GM18909 (cell line): ENCODE data around the gene CCDC169.
"Not testable (repeated sequence)": the region's sequence is repeated elsewhere in the genome, so short reads cannot be mapped to it uniquely, and the experiment has no call there.

Source experiments
- ATAC-seq: cut with Tn5 transposase; IDR thresholded peaks from one replicate; pipeline ENCODE4 v1.9.1; 2021; ENCODE audit warnings: mild to moderate bottlenecking; ENCODE audit not compliant: unreplicated experiment, poor library complexity

CCDC169 gene

GRCh38 chr13:36323408-36323807 is 25.8 kb upstream of the CCDC169 start:
- no peak for ATAC-seq

- ATAC-seq, result not testable (repeated sequence)
Observed at GRCh38 chr13:36319793-36320192, 22.2 kb upstream of the CCDC169 start.

GRCh38 chr13:36313047-36313969 is 15.7 kb upstream of the CCDC169 start:
- ATAC-seq, result no peak

DNA sequence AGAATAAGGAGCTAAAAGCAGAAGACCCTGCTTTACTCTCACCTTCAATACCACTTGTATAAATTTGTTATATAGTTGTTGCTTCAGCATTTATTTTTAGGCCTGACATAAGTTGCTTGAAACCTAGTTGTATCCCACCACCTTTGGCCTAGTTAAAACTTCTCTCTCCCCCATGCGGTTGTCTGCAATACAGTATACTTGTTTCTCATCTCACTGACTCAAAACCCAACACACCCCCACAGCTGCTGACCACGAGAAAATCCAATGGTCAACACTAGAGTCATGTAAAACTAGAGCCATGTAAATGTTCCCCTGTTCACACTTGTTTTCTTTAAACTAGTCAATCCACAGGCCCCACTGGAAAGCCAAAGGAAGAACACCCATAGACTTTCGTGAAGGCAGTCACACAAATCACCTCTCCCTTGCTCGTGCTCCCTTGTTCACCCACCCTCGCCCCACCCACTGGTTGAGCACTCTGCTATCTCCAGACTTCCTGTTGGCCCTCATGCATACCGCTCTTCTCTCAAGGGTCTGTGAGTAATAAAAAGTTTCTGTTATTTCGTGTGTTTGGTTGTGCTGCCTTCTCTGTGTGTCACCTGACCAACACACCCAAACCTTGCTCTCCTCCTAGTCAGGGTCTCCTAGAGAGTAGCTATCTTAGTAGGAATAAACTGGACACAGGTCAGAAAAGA is 12.9 kb upstream of the CCDC169 start:
- ATAC-seq, result peak; percentile 43

GRCh38 chr13:36302289-36302688 is 4.7 kb upstream of the CCDC169 start:
- ATAC-seq, result no peak

GRCh38 chr13:36299469-36299868 is 1.9 kb upstream of the CCDC169 start:
- not testable (repeated sequence) for ATAC-seq

DNA sequence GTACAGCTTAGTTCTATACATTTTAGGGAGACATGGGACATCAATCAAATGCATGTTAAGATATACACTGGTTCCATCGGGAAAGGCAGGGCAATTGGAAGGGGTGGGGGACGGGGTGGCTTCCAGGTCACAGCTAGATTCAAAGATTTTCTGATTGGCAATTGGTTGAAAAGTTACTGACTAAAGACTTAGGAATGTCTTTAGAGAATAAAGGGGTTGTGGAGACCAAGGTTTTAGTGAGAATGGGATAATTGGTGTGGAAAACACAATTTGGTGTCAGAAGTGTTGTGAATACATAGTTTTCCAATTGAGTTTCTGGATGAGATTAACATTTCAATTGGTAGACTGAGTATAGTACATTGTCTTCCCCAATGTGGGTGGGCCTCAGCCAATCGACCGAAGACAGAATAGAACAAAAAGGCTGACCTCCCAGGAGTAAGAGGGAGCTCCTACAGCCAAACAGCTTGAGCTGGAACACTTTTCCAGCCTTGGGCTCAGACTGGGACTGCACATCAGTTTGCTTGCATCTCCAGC is 988 bp upstream of the CCDC169 start:
- ATAC-seq, result no peak

GRCh38 chr13:36294096-36294495 is 3.5 kb downstream of the CCDC169 start:
- ATAC-seq, result no peak

GRCh38 chr13:36293497-36293896 is 4.1 kb downstream of the CCDC169 start:
- no peak for ATAC-seq

GRCh38 chr13:36288794-36289391 is 8.7 kb downstream of the CCDC169 start:
- no peak for ATAC-seq

GRCh38 chr13:36286006-36286405 is 11.6 kb downstream of the CCDC169 start:
- no peak for ATAC-seq

- ATAC-seq, result no peak
Observed at GRCh38 chr13:36282821-36283432, 14.7 kb downstream of the CCDC169 start.

DNA sequence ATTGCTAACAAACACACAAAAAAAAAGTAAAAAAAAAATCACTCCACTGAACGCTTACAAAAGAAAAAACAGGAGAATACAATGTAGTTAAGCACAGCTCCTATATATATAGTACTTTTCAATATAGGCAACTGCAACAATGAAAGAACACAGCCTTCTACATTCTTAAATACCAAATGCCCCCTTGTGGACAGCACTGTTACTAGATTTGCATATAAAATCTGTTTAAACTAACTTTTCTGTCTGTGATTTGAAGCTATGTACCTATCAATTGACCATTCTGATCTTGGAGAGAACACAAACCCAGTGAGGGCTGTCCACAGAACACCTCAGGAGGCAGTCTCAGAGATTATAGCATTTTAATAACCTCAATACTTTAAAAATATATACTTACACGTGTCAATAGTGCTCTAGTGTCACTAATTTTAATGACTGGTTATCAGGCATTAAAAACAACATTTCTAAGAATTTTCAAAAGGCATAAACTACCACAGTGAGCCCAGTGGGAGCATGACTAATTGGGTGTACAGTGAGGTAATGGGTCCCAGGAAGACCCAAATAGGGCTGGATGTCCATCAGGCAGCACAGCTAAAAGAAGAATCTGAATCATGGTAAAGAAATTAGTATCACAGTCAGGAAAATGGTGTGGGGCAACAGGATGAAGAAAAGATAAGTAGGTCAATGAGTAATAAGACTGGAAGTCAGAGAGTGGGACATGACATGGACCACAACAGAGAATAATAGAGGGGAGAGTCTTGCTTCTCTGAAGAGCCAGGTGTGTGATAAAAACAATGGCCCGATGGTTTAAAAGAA is 22.2 kb downstream of the CCDC169 start:
- ATAC-seq, result no peak

- ATAC-seq, result no peak
Observed at GRCh38 chr13:36273431-36273830, 24.2 kb downstream of the CCDC169 start.

DNA sequence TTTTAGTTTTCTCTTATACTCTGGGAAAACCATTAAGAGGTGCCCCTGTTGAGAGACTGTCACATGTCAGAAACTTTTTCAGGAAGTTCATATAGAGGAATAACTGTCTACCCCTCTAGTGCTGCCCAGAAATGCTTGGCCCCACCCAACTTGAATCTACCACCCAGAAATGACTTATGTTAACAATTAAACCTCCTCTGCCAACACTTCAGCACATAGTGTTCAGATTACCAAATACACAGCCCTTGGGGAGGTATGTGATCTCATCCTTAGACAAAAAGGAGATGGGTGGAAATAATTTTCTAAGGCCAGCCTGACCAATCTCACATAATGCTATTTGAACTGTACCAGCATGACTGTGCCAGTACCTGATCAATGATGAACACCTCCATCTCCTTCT is 35.6 kb downstream of the CCDC169 start:
- no peak for ATAC-seq

- ATAC-seq, result no peak
Observed at GRCh38 chr13:36261011-36261410, 36.6 kb downstream of the CCDC169 start.

DNA sequence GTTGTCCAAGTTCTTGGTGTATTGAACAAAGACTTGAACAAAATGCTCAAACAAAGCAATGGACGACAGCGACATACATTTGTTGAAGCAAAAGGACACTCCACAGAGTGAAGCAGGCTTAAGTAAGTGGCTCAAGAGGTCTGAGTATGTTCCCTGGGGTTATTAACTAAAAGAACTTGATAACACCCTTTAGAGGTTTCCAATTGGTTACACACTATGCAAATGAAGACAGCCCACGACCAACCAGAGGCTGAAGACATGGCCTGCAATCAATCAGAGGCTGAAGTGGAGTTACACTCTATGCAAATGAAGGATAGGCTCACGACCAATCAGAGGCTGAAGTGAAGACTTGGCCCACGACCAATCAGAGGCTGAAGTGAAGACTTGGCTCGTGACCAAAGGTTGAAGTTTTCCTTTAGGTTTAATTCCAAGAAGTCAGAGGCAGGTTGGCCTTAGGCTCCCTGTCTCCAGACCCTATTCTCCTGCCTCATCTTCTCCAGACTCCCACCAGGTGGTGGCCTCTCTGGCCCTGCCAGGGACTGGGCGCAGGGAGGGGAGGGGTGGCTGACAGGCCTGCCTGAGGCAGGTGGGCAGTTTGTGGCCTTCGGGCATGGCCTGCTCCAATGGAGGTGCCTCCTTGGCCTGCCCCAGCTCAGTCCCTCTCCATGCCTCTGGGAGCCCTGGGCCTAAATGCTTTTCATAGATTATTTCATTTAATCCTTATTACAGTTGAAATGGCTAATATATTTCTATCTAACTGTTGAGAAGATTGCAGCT is 38.1 kb downstream of the CCDC169 start:
- ATAC-seq, result no peak

- ATAC-seq, result no peak
Observed at GRCh38 chr13:36258831-36259230, 38.8 kb downstream of the CCDC169 start.

DNA sequence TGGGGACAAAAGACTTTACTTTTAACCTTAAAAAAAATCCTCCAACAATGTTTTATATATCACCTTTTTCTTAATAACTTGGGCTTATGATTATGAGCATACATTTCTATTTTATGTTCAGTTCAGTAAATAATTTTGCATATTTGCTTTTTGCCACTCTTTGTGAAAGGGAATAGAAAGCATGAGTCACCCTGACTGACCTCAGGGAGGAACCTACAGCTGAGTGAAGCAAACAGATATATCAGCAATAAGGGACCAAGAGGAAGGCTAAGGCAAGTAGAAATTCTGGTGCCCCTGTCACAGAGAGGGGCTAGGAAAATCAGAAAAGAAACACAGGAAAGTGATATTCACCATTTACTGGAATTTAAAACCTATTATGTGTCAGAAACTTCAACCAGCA is 46.1 kb downstream of the CCDC169 start:
- no peak for ATAC-seq
